Astrocyte (in vitro differentiated cells and primary cell): Measurements from ENCODE around the gene NUBPL. TPM values are rescaled to one million over a fixed set of nuclear protein-coding genes. Genes with fewer than 3 reads are reported as not detected.

ENCODE experiments used
- DNase-seq: peaks from one replicate; pipeline ENCODE4 v3.0.0-alpha.2; 2010; ENCODE audit warnings: low read depth
- FAIRE-seq: peaks from 2 replicates; lab custom pipeline; 2011; peaks lifted over from hg19 to GRCh38; lab: Jason Lieb, UNC
- H2AFZ ChIP-seq: 2 replicates; pipeline ENCODE4 v1.6.0; 2012; ENCODE audit warnings: low read depth, low read length, inconsistent platforms
- H3K27ac ChIP-seq: 2 replicates; pipeline ENCODE4 v1.5.1; 2011; ENCODE audit warnings: low read depth, low read length, inconsistent platforms
- H3K27me3 ChIP-seq: 2 replicates; pipeline ENCODE4 v1.6.0; 2011; ENCODE audit warnings: low read length, inconsistent platforms; ENCODE audit not compliant: insufficient read depth
- H3K36me3 ChIP-seq: 2 replicates; pipeline ENCODE4 v1.5.1; 2011; ENCODE audit warnings: low read length, inconsistent platforms; ENCODE audit not compliant: insufficient read depth
- H3K4me1 ChIP-seq: 2 replicates; pipeline ENCODE4 v1.5.1; 2011; ENCODE audit warnings: low read length, inconsistent platforms; ENCODE audit not compliant: insufficient read depth
- H3K4me2 ChIP-seq: 2 replicates; pipeline ENCODE4 v1.6.0; 2012; ENCODE audit warnings: low read length, inconsistent platforms
- H3K4me3 ChIP-seq: 2 replicates; pipeline ENCODE4 v1.5.1; 2011; ENCODE audit warnings: low read depth, mild to moderate bottlenecking, low read length, inconsistent platforms; ENCODE audit not compliant: insufficient read depth
- H3K79me2 ChIP-seq: 2 replicates; pipeline ENCODE4 v1.6.0; 2012; ENCODE audit warnings: mild to moderate bottlenecking, low read length, inconsistent platforms; ENCODE audit not compliant: insufficient read depth
- H3K9ac ChIP-seq: 2 replicates; pipeline ENCODE4 v1.6.0; 2012; ENCODE audit warnings: mild to moderate bottlenecking, low read length, inconsistent platforms
- H3K9me3 ChIP-seq: 2 replicates; pipeline ENCODE4 v1.5.1; 2012; ENCODE audit warnings: low read depth, mild to moderate bottlenecking, low read length, inconsistent platforms; ENCODE audit not compliant: insufficient read depth
- H4K20me1 ChIP-seq: 2 replicates; pipeline ENCODE4 v1.6.0; 2012; ENCODE audit warnings: low read length, inconsistent platforms; ENCODE audit not compliant: insufficient read depth
- H3K27ac Mint-ChIP-seq: one replicate; pipeline ENCODE4 v1.8.0; 2021; ENCODE audit warnings: mild to moderate bottlenecking, mixed read lengths; ENCODE audit not compliant: unreplicated experiment
- H3K27me3 Mint-ChIP-seq: one replicate; pipeline ENCODE4 v1.8.0; 2021; ENCODE audit warnings: low read depth, mixed read lengths; ENCODE audit not compliant: unreplicated experiment
- H3K36me3 Mint-ChIP-seq: one replicate; pipeline ENCODE4 v1.8.0; 2021; ENCODE audit warnings: low read depth, mixed read lengths; ENCODE audit not compliant: unreplicated experiment
- H3K4me1 Mint-ChIP-seq: one replicate; pipeline ENCODE4 v1.8.0; 2021; ENCODE audit warnings: low read depth, mixed read lengths; ENCODE audit not compliant: unreplicated experiment
- H3K4me3 Mint-ChIP-seq: one replicate; pipeline ENCODE4 v1.8.0; 2021; ENCODE audit warnings: mild to moderate bottlenecking, moderate library complexity, mixed read lengths; ENCODE audit not compliant: unreplicated experiment
- H3K9me3 Mint-ChIP-seq: one replicate; pipeline ENCODE4 v1.8.0; 2021; ENCODE audit warnings: mild to moderate bottlenecking, mixed read lengths; ENCODE audit not compliant: unreplicated experiment
- EZH2 ChIP-seq: IDR thresholded peaks from 2 replicates; pipeline ENCODE4 v1.6.1; 2012; ENCODE audit warnings: mild to moderate bottlenecking, low read length, inconsistent platforms; ENCODE audit not compliant: insufficient read depth
- total RNA-seq: library from RNA; stranded (reverse); gene quantifications from 2 replicates; pipeline ENCODE4 v1.2.1, GENCODE V29; 2021
- TF ChIP-seq, protein P1 (sequence below): IDR thresholded peaks from 2 replicates; pipeline ENCODE4 v1.5.1; 2011; ENCODE audit warnings: low read depth, mild to moderate bottlenecking, inconsistent platforms, low read length, moderate library complexity; ENCODE audit not compliant: insufficient read depth

NUBPL gene
- total RNA-seq, 1 donor from 2014 or later: 9.0 TPM

DNA sequence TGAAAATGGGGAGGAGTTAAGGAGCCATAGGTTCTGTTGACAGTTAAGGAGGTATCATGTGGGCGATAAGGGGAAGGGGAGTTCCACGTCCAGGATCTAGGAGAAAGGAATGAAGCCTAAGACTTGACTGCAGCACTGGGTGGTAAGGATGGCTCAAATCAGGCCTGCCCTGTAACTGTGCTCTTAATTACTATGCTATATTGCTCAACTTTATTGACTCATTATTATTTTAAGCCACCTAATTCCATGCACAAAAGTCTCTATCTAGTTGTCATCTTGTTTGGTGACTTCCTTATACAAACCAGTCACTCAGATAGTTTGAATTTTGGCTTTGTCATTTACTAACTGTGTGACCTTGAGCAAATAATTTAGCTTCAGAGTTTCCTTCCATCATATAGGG lies 273.8 kb downstream of the NUBPL start:
- no peaks in the 10 kb centered on the region for H3K36me3 ChIP-seq

DNA sequence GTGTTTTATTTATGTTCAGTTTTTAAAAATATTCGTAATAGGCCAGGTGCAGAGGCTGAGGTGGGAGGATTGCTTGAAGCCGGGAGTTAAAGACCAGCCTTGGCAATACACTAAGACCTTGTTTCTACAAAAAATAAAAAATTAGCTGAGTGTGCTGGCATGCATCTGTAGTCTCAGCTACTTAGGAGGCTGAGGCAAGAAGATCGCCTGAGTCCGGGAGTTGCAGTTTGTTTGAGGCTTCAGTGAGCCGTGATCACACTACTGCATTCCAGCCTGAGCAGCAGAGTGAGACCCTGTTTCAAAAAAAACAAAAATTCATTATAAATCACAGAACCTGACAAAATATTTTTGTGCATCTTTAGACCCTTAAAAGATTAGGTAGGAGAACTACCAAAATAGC lies 275.8 kb downstream of the NUBPL start:
- Histone ChIP-seq H3K4me1 (no peaks in the 10 kb centered on the region), H4K20me1 (no peaks in the 10 kb centered on the region), H3K27me3 (no peaks in the 10 kb centered on the region), H3K79me2 (no peaks in the 10 kb centered on the region), H3K4me3 (no peak overlapping the region), H2AFZ (no peak overlapping the region), H3K4me2 (no peak overlapping the region), H3K9ac (no peak overlapping the region), H3K36me3 (no peaks in the 10 kb centered on the region), H3K27ac (no peak overlapping the region), H3K9me3 (no peaks in the 10 kb centered on the region)
- Mint-ChIP-seq H3K9me3 (peaks cover 2% of the 10 kb centered on the region), H3K4me1 (no peaks in the 10 kb centered on the region), H3K4me3 (no peak overlapping the region), H3K36me3 (no peaks in the 10 kb centered on the region), H3K27ac (no peak overlapping the region), H3K27me3 (no peaks in the 10 kb centered on the region)
- TF ChIP-seq, protein P1, sequence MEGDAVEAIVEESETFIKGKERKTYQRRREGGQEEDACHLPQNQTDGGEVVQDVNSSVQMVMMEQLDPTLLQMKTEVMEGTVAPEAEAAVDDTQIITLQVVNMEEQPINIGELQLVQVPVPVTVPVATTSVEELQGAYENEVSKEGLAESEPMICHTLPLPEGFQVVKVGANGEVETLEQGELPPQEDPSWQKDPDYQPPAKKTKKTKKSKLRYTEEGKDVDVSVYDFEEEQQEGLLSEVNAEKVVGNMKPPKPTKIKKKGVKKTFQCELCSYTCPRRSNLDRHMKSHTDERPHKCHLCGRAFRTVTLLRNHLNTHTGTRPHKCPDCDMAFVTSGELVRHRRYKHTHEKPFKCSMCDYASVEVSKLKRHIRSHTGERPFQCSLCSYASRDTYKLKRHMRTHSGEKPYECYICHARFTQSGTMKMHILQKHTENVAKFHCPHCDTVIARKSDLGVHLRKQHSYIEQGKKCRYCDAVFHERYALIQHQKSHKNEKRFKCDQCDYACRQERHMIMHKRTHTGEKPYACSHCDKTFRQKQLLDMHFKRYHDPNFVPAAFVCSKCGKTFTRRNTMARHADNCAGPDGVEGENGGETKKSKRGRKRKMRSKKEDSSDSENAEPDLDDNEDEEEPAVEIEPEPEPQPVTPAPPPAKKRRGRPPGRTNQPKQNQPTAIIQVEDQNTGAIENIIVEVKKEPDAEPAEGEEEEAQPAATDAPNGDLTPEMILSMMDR: no peak
- TF ChIP-seq EZH2: no peak
- no peak for DNase-seq
- FAIRE-seq: no peak

More for the DNA sequence above, 273.8 kb downstream of the NUBPL start:
- Histone ChIP-seq H2AFZ (no peak overlapping the region), H3K27ac (no peak overlapping the region), H3K4me2 (no peak overlapping the region), H4K20me1 (no peaks in the 10 kb centered on the region), H3K27me3 (no peaks in the 10 kb centered on the region), H3K79me2 (no peaks in the 10 kb centered on the region), H3K9me3 (no peaks in the 10 kb centered on the region), H3K4me1 (no peaks in the 10 kb centered on the region), H3K4me3 (no peak overlapping the region), H3K9ac (no peak overlapping the region)
- no peak overlapping the region for H3K27ac Mint-ChIP-seq
- no peak for FAIRE-seq
- no peaks in the 10 kb centered on the region for H3K36me3 Mint-ChIP-seq
- no peaks in the 10 kb centered on the region for H3K4me1 Mint-ChIP-seq
- no peak overlapping the region for H3K4me3 Mint-ChIP-seq
- peaks cover 2% of the 10 kb centered on the region for H3K9me3 Mint-ChIP-seq
- H3K27me3 Mint-ChIP-seq: no peaks in the 10 kb centered on the region
- TF ChIP-seq, protein P1: no peak
- TF ChIP-seq EZH2: no peak
- DNase-seq: no peak

- no peaks in the 10 kb centered on the region for H4K20me1 ChIP-seq
- H3K9ac ChIP-seq: no peak overlapping the region
- H3K27ac Mint-ChIP-seq: peak overlapping the region; percentile 51
- H3K9me3 ChIP-seq: no peaks in the 10 kb centered on the region
- peaks cover 3% of the 10 kb centered on the region for H3K9me3 Mint-ChIP-seq
- no peak overlapping the region for H2AFZ ChIP-seq
- DNase-seq (peak; percentile 14), FAIRE-seq (no peak)
- H3K79me2 ChIP-seq: no peaks in the 10 kb centered on the region
- no peak overlapping the region for H3K4me3 ChIP-seq
- H3K4me2 ChIP-seq: no peak overlapping the region
- H3K36me3 ChIP-seq: no peaks in the 10 kb centered on the region
- no peak for TF ChIP-seq EZH2
- TF ChIP-seq, protein P1: no peak
- no peaks in the 10 kb centered on the region for H3K27me3 Mint-ChIP-seq
- no peaks in the 10 kb centered on the region for H3K4me1 ChIP-seq
- H3K36me3 Mint-ChIP-seq: peaks cover 3% of the 10 kb centered on the region
- H3K4me1 Mint-ChIP-seq: peaks cover 9% of the 10 kb centered on the region
- no peak overlapping the region for H3K4me3 Mint-ChIP-seq
- no peaks in the 10 kb centered on the region for H3K27me3 ChIP-seq
- no peak overlapping the region for H3K27ac ChIP-seq
Observed at GRCh38 chr14:31842899-31843298, 281.7 kb downstream of the NUBPL start.
